C4-2B (cell line): ENCODE results near the gene PLA2G4E.

Experiments used
- CTCF ChIP-seq: fragments of 450-650 bp; conservative IDR thresholded peaks from 2 replicates; pipeline ENCODE4 v1.5.1; 2017; ENCODE audit warnings: mild to moderate bottlenecking
- ZFX ChIP-seq: fragments of 450-650 bp; IDR thresholded peaks from 2 replicates; pipeline ENCODE4 v1.6.1; 2017

- TF ChIP-seq CTCF, result no peak
- TF ChIP-seq ZFX, result no peak
Measured at GRCh38 chr15:41999290-42000285, 21.3 kb downstream of the PLA2G4E start.
